Measurements from ENCODE around the gene CCL15. TPM values are rescaled to one million over a fixed set of nuclear protein-coding genes. Genes with fewer than 3 reads are reported as not detected.

The CCL15 gene
- total and polyA plus RNA-seq, 11 donors: not detected

DNA sequence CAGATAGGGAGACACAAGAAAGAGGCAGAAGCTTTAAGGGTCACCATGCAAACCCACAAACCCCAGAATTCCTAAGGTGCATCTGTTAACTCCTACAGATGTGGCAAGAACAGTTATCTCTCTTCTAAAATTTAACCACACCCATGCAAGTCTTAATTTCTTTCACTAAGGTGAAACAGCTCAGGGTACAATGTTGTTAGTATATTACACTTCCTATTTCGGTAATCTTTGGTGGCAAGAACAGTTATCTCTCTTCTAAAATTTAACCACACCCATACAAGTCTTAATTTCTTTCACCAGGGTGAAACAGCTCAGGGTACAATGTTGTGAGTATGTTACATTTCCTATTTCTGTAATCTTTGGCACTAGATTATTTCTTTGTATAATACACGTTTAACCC lies 9.8 kb upstream of the CCL15 start:
- DNase-seq: no peak
- Histone ChIP-seq H3K4me1 (no peaks in the 10 kb centered on the region), H3K27me3 (peaks cover 0 to 7% (median 0%) of the 10 kb centered on the region in 9 donors), H3K36me3 (no peaks in the 10 kb centered on the region), H3K4me3 (no peak overlapping the region), H3K9me3 (peaks cover 0 to 31% (median 5%) of the 10 kb centered on the region in 12 donors), H3K27ac (no peak overlapping the region)
- intact Hi-C loops (cut with DNase I): no loop called here
- WGBS, 4 donors: 74 to 83% (median 77%) methylated on average over 2 of the region's 2 CpGs
- ATAC-seq: no peak
- TF ChIP-seq, protein P1, sequence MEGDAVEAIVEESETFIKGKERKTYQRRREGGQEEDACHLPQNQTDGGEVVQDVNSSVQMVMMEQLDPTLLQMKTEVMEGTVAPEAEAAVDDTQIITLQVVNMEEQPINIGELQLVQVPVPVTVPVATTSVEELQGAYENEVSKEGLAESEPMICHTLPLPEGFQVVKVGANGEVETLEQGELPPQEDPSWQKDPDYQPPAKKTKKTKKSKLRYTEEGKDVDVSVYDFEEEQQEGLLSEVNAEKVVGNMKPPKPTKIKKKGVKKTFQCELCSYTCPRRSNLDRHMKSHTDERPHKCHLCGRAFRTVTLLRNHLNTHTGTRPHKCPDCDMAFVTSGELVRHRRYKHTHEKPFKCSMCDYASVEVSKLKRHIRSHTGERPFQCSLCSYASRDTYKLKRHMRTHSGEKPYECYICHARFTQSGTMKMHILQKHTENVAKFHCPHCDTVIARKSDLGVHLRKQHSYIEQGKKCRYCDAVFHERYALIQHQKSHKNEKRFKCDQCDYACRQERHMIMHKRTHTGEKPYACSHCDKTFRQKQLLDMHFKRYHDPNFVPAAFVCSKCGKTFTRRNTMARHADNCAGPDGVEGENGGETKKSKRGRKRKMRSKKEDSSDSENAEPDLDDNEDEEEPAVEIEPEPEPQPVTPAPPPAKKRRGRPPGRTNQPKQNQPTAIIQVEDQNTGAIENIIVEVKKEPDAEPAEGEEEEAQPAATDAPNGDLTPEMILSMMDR (IDR thresholded peaks at IDR 0.05): no peak
- TF ChIP-seq POLR2A (IDR thresholded peaks at IDR 0.05): no peak

DNA sequence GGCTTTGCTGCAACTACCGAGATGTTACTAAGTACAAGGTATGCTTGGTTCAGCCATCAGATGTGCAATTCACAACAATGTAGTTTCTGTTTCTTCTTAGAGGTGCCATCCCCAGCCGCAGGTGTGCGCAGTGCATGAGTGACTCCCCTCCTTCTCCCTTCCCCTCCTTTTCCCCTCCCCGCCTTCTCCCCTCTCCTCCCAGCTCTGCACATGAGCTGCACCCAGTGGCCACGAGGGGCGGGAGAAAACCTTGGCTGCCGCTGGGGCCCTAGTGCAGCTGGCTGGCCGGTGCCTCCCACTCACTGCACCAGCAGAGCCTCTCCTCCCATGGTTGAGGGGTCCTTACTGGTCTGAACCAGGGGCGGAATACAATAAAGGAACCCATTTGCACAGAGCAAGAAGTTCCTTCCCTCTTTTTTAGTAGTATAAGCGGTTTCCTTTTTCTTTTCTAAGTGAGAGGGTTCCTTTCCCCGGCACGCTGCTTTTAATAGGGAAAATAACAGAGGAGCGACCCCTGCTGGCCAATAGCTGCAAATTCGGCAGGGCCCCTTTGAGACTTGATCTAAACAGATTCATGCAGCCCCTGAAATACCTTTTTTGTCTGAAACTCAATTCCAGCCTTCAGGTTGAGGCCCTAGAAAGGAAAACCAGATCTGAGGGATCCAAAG lies 7.8 kb upstream of the CCL15 start:
- no peak overlapping the region for H3K4me3 ChIP-seq
- H3K4me1 ChIP-seq: no peaks in the 10 kb centered on the region
- ATAC-seq: no peak
- no peaks in the 10 kb centered on the region for H3K36me3 ChIP-seq
- H3K27me3 ChIP-seq: peaks cover 0 to 7% (median 0%) of the 10 kb centered on the region in 9 donors
- 77 to 83% (median 79%) methylated on average over 14 of the region's 14 CpGs for WGBS, 4 donors
- H3K27ac ChIP-seq: no peak overlapping the region
- H3K9me3 ChIP-seq: peaks cover 0 to 29% (median 5%) of the 10 kb centered on the region in 12 donors
- DNase-seq: no peak
- TF ChIP-seq, protein P1 (IDR thresholded peaks at IDR 0.05): peak in 6 of 12 donors; percentile 3 to 39 (median 22)
- no peak for TF ChIP-seq POLR2A (IDR thresholded peaks at IDR 0.05)
- intact Hi-C loops (cut with DNase I): no loop called here

DNA sequence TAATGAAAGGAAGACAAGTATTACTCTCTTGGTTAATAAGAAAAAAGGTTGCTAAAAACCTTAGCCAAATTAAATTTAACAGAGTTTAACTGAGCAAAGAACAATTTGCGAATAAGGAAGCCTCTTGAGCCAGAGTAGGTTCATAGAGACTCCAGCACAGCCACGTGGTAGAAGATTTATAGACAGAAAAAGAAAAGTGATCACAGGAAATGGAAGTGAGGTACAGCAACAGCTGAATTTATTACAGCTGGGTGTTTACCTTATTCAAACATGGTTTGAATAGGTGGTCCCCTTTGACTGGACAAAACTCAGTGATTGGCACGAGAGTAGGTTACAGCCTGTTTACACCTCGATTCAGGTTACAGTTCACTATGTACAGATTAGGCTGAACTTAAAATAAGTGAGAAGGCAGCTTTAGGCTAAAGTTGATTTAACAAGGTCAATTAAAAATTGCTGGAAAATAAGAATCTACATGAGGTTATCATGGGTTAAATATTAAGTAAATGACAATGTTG lies 3.3 kb upstream of the CCL15 start:
- H3K9me3 ChIP-seq: peaks cover 0 to 12% (median 0%) of the 10 kb centered on the region in 12 donors
- intact Hi-C loops (cut with DNase I): no loop called here

DNA sequence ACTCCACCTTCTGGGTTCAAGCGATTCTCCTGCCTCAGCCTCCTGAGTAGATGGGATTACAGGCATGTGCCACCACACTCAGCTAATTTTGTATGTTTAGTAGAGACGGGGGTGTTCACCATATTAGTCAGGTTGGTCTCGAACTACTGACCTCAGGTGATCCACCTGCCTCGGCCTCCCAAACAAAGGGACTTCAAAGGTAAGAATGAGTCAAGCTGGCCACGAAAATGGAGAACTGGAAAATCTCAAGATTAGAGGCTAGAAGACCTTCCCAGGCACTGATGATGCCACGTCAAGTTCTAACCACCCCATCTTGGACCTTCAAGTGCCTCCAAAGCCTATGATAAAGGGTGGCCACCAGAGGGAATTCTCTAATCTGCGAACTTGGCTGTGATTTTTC lies 1.3 kb upstream of the CCL15 start:
- Histone ChIP-seq H3K27me3 (peaks cover 0 to 4% (median 0%) of the 10 kb centered on the region in 9 donors), H3K4me1 (no peaks in the 10 kb centered on the region), H3K9me3 (no peaks in the 10 kb centered on the region), H3K36me3 (no peaks in the 10 kb centered on the region), H3K4me3 (no peak overlapping the region), H3K27ac (no peak overlapping the region)
- TF ChIP-seq, protein P1 (IDR thresholded peaks at IDR 0.05): no peak
- TF ChIP-seq POLR2A (IDR thresholded peaks at IDR 0.05): no peak
- intact Hi-C loops (cut with DNase I): no loop called here
- 85 to 92% (median 90%) methylated on average over 7 of the region's 7 CpGs for WGBS, 4 donors
- ATAC-seq (no peak), DNase-seq (no peak)

More for the DNA sequence above, 3.3 kb upstream of the CCL15 start:
- no peaks in the 10 kb centered on the region for H3K27me3 ChIP-seq
- 71 to 76% (median 74%) methylated on average over 4 of the region's 4 CpGs for WGBS, 4 donors
- H3K4me3 ChIP-seq: no peak overlapping the region
- no peaks in the 10 kb centered on the region for H3K4me1 ChIP-seq
- no peaks in the 10 kb centered on the region for H3K36me3 ChIP-seq
- DNase-seq (no peak), ATAC-seq (no peak)
- H3K27ac ChIP-seq: no peak overlapping the region
- TF ChIP-seq POLR2A (IDR thresholded peaks at IDR 0.05): no peak
- TF ChIP-seq, protein P1 (IDR thresholded peaks at IDR 0.05): no peak

Data from heart left ventricle (tissue), 16 donors.